GM18909 (cell line): ENCODE measurements around the gene WBP11.
A peak's percentile ranks its signal among the peaks of the same experiment; 100 is the strongest.

Source experiments
- ATAC-seq: cut with Tn5 transposase; IDR thresholded peaks from one replicate; pipeline ENCODE4 v1.9.1; 2021; ENCODE audit warnings: mild to moderate bottlenecking; ENCODE audit not compliant: unreplicated experiment, poor library complexity

The WBP11 gene

GRCh38 chr12:14826491-14826890 lies 23.2 kb upstream of the WBP11 start:
- no peak for ATAC-seq

GRCh38 chr12:14825256-14825655 lies 22.0 kb upstream of the WBP11 start:
- no peak for ATAC-seq

- ATAC-seq, result no peak
These were observed 20.8 kb upstream of the WBP11 start for GRCh38 chr12:14824012-14824634.

GRCh38 chr12:14814014-14814413 lies 10.7 kb upstream of the WBP11 start, which contains the start of gene SMCO3:
TSS of gene SMCO3 (minus strand) at chr12:14814182. CDS start at chr12:14806680, 7,502 bp downstream.
- ATAC-seq, result no peak

GRCh38 chr12:14811486-14811885 lies 8.2 kb upstream of the WBP11 start:
- no peak for ATAC-seq

GRCh38 chr12:14810953-14811483 lies 7.7 kb upstream of the WBP11 start:
- no peak for ATAC-seq

- no peak for ATAC-seq
These were observed 7.1 kb upstream of the WBP11 start for GRCh38 chr12:14810167-14810952.

GRCh38 chr12:14803830-14804160 lies 517 bp upstream of the WBP11 start:
- ATAC-seq, result peak; percentile 17

GRCh38 chr12:14802721-14803010 lies 612 bp downstream of the WBP11 start:
- ATAC-seq, result no peak

- no peak for ATAC-seq
These were observed 1.0 kb downstream of the WBP11 start for GRCh38 chr12:14802247-14802646.

GRCh38 chr12:14795028-14795448 lies 8.2 kb downstream of the WBP11 start:
- no peak for ATAC-seq

- no peak for ATAC-seq
These were observed 17.7 kb downstream of the WBP11 start for GRCh38 chr12:14785568-14785967.

GRCh38 chr12:14784471-14784870 lies 18.8 kb downstream of the WBP11 start:
- no peak for ATAC-seq

- no peak for ATAC-seq
These were observed 20.5 kb downstream of the WBP11 start for GRCh38 chr12:14782756-14783155.

GRCh38 chr12:14781563-14781962 lies 21.7 kb downstream of the WBP11 start:
- ATAC-seq, result no peak

GRCh38 chr12:14780859-14781258 lies 22.4 kb downstream of the WBP11 start:
- no peak for ATAC-seq

GRCh38 chr12:14779834-14780233 lies 23.4 kb downstream of the WBP11 start:
- ATAC-seq, result no peak

- no peak for ATAC-seq
These were observed 26.0 kb downstream of the WBP11 start for GRCh38 chr12:14777271-14777670.

GRCh38 chr12:14776236-14776961 lies 26.9 kb downstream of the WBP11 start:
- no peak for ATAC-seq

GRCh38 chr12:14775636-14775980 lies 27.7 kb downstream of the WBP11 start:
- no peak for ATAC-seq

- no peak for ATAC-seq
These were observed 28.2 kb downstream of the WBP11 start for GRCh38 chr12:14774906-14775635.
